NCI-H2227 (cell line): ENCODE data around the gene OR52E6.

Experiments
- DNase-seq: peaks from one replicate; lab custom pipeline; 2025; ENCODE audit not compliant: unreplicated experiment; lab: John Stamatoyannopoulos, UW

OR52E6 gene

DNA sequence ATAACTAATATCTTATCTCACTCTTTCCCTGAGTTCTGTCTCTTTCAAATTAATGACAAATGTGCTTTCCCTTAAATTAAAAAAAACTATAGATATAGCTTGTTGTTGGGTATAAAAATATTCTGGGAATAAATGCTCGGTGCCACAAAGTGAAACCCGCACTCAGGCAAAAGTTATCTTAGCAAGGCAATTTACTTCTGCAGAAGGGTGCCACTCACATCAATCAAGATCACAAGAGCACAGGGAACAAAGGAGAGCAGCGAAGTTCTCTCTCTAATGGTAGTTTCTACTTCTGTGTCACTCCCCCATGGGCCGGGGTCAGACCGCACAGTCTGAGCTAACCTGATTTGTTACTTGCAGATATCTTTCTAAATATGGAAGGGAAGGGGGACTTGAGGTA is 37.7 kb downstream of the OR52E6 start:
- DNase-seq: no peak

DNA sequence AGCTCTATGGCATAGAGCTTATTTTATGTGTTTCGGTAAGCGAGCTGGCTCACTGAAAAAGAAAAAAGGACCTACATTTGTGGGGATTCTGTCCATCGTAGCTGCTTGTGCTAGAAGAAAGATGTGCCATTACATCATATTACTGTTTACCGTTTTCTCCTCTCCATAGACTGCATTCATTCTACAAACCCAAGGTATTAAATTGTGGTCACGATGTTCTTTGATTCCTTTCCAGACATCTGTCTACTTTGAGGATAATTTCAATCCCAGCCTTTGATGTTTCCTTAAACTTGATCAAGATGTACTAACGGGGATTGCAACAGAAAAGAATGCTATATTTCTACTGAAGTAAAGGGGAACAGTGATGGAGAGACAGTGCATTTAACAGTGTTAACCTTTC is 45.2 kb downstream of the OR52E6 start:
- DNase-seq: no peak

DNA sequence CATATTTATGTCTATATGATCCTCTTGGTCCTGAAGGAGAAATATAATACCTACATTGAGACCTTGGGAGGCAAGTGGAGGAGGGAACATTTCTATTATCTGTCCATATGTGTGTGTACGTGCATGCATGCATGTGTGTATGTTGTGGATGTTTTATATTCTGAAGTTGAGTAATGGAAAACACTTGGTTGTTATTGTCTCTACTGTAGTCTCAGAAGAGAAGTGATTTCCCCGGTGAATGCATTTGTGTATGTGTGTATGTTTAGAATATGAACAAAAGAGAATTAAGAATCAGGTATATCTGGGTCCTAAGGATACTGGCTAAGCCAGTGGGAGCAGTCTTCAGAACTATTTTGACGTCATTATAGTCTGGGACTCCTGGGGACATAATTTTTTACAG is 50.5 kb downstream of the OR52E6 start, which contains the start of gene OR52N1:
Gene OR52N1 (minus strand): TSS at position 101 of the 400 bp plus-strand sequence. CDS start 2,449 bp downstream, outside the sequence.
- DNase-seq: no peak
